ENCODE measurements around the gene SLC9C1.

Gene SLC9C1

GRCh38 chr3:112306825-112307224 is 12.8 kb upstream of the SLC9C1 start:
- DNase-seq (ENCODE audit: low spot score), result no peak

GRCh38 chr3:112304611-112305010 is 10.6 kb upstream of the SLC9C1 start:
- no peak for DNase-seq (ENCODE audit: low spot score)

- no peak for DNase-seq (ENCODE audit: low spot score)
Observed at GRCh38 chr3:112303764-112304325, 9.8 kb upstream of the SLC9C1 start.

GRCh38 chr3:112302881-112303763 is 9.1 kb upstream of the SLC9C1 start:
- DNase-seq (ENCODE audit: low spot score), result no peak

- DNase-seq (ENCODE audit: low spot score), result no peak
Observed at GRCh38 chr3:112302150-112302830, 8.3 kb upstream of the SLC9C1 start.

GRCh38 chr3:112298781-112299180 is 4.8 kb upstream of the SLC9C1 start:
- DNase-seq (ENCODE audit: low spot score), result no peak

GRCh38 chr3:112297714-112298113 is 3.7 kb upstream of the SLC9C1 start:
- no peak for DNase-seq (ENCODE audit: low spot score)

GRCh38 chr3:112289011-112289410 is 5.0 kb downstream of the SLC9C1 start:
- no peak for DNase-seq (ENCODE audit: low spot score)

GRCh38 chr3:112280266-112280665 is 13.8 kb downstream of the SLC9C1 start:
- DNase-seq (ENCODE audit: low spot score), result no peak

- DNase-seq (ENCODE audit: low spot score), result no peak
Observed at GRCh38 chr3:112273536-112273935, 20.5 kb downstream of the SLC9C1 start.

- DNase-seq (ENCODE audit: low spot score), result no peak
Observed at GRCh38 chr3:112261742-112262141, 32.3 kb downstream of the SLC9C1 start.

- DNase-seq (ENCODE audit: low spot score), result no peak
Observed at GRCh38 chr3:112260563-112260962, 33.5 kb downstream of the SLC9C1 start.

GRCh38 chr3:112253301-112253971 is 40.6 kb downstream of the SLC9C1 start:
- DNase-seq (ENCODE audit: low spot score), result no peak

- DNase-seq (ENCODE audit: low spot score), result no peak
Observed at GRCh38 chr3:112247900-112248299, 46.1 kb downstream of the SLC9C1 start.

- DNase-seq (ENCODE audit: low spot score), result no peak
Observed at GRCh38 chr3:112247350-112247749, 46.7 kb downstream of the SLC9C1 start.

- DNase-seq (ENCODE audit: low spot score), result no peak
Observed at GRCh38 chr3:112233083-112233482, 60.9 kb downstream of the SLC9C1 start.

GRCh38 chr3:112231727-112232126 is 62.3 kb downstream of the SLC9C1 start:
- DNase-seq (ENCODE audit: low spot score), result no peak

- DNase-seq (ENCODE audit: low spot score), result no peak
Observed at GRCh38 chr3:112230033-112230432, 64.0 kb downstream of the SLC9C1 start.

GRCh38 chr3:112228786-112229185 is 65.2 kb downstream of the SLC9C1 start:
- DNase-seq (ENCODE audit: low spot score), result no peak

GRCh38 chr3:112200317-112200666 is 93.7 kb downstream of the SLC9C1 start:
- DNase-seq (ENCODE audit: low spot score), result no peak

- DNase-seq (ENCODE audit: low spot score), result no peak
Observed at GRCh38 chr3:112199622-112200316, 94.2 kb downstream of the SLC9C1 start.

GRCh38 chr3:112197131-112197530 is 96.9 kb downstream of the SLC9C1 start:
- DNase-seq (ENCODE audit: low spot score), result no peak
